HG02759 (cell line): ENCODE data around the gene ARHGAP22.

ENCODE experiments used
- ATAC-seq: cut with Tn5 transposase; IDR thresholded peaks from one replicate; pipeline ENCODE4 v1.9.1; 2021; ENCODE audit warnings: mild to moderate bottlenecking, moderate library complexity; ENCODE audit not compliant: unreplicated experiment

Gene ARHGAP22

DNA sequence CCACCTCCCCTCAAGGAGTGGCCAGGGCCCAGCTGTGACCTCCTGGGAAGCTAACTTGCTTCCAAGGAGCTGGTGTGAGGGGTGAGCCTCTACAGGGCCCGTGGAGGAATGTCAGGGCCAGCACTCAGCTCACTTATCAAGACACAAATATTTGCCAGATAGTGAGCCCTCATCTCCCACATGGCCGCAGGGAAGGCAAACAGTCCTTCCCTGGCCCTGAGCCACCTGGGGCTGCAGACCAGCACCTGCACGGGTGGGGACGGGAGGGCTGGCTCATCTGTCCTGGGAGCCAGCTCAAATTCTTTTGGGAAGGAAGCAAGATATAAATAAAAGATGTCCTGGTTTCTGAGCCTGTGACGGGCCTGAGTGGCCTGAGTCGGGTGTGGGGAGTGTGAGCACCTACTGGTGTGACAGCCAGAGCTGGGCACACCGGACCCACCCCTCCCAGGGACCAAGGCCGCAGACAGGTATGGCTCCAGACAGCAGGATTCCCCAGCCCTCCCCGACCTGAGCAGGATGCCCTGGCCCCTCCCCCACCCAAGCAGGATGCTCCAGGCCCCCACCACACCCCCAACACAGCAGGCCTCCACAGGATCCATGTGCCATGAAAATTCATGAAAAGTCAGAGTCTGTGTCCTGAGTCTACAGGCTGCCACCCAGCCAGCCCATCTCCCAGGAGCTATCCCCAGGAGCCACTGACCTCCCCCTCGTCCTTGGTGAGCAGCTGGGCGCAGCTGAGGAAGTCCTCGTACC is 150.4 kb downstream of the ARHGAP22 start:
- no peak for ATAC-seq

DNA sequence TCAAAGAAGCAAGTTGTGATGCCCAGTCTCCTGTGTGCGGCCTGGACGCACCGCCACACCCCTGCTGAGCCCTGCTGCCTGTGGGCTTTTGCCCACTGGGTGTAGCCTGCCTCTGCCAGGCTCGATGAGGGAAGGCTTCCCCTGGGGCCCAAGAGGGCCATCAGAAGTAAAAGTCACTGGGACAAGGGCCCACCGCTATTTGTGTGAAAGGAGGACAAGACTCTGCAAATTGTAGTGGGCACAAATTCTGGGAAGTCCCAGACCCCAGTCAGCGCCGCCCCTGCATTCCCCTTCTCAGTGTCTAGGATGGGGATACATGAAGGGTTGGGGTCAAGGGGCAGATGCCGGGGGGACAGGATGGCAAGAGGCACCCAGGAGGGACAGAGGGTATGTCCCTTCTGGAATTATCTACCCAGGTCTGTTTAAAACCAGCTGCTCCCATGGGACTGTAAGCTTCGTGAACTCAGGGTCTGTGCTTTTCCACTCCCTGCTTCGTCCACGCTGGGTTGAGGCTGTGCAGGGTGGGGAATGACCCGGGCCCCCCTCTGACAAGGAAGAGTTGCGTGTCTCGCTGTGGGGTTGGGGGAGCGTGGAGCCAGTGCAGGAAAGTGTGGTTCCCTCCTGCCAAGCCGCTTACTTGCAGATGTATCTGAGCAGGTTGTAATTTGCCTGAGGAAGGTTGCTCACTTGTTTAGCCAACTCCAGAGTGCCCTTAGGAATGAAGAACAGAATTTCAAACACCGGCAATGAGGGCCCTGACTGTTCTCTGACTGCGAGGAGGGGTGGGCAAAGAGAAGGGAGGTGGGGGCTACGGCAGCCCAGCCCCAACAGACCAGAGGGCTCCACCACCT is 151.2 kb downstream of the ARHGAP22 start:
- no peak for ATAC-seq

- no peak for ATAC-seq
These were observed 151.9 kb downstream of the ARHGAP22 start for GRCh38 chr10:48452879-48453412.

- ATAC-seq, result no peak
These were observed 152.6 kb downstream of the ARHGAP22 start for GRCh38 chr10:48451969-48452878.

DNA sequence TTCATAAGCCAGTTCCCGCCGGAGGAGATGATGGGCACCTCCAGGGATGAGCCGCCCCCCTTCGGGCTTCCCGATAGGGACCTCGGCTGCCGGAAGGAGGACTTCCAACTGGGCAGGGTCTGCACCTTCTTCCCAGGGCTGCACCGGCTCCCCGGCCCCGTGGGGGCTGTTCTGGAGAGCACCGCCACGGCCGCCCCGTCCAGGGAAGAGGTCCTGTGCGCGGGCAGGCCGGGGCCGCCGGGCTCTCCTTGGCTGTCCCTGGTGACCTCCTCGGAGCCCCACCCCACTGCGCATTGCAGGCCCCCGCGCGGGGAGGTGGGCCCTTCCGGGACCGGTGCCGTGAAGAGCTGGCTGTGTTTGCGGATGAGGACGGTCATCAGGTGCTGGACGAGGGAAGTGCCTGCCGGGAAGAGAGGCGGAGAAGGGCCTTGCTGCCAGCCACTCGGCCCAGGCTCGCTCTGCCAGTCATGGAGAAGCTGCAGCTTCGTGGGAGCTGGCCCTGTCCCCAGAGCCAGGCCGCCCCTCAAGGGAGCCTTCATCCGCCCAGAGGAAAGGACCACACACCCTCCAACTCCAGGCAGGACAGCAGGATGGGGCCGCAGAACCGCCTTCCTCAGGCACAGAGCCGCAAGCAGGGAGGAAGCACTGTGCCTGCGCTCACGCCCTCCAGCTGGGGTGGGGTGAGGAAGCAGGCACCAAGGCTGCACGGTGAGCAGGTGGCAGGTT is 154.0 kb downstream of the ARHGAP22 start:
- no peak for ATAC-seq

- no peak for ATAC-seq
These were observed 154.6 kb downstream of the ARHGAP22 start for GRCh38 chr10:48450233-48450740.

DNA sequence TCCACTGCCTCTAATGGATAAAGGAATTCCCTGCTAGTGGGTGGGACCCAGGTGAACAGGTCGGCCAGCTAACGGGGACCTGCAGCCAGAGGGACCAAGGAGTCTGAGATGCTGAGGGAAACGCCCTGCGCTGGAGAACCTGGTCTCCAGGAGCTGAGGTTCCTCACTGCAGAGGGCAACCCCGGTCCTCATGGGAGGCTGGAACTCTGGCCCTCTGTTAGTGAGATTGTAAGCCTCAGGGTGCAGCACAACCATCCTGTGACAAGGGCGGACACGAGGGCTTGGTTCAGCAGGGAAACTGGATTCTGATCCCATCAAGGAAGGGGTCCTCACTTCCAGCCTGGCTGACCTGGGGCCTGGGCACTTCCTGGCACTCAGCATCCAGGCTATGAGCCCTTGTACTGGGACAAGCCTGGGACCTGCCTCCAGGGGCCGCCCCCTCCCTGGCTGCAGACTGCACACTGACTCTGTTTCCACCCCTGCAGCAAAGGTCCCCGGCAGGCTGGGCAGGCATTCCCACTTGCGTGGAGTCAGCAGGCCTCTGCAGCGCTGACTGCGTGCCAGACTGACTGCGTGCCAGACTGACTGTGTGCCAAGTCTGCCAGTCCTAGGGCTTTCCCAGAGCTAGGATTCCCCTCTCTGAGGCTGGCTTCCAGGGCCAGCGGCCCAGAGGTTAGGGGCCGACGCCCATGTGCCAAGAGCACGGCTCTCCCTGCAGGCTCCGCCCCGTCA is 155.2 kb downstream of the ARHGAP22 start:
- ATAC-seq, result no peak

DNA sequence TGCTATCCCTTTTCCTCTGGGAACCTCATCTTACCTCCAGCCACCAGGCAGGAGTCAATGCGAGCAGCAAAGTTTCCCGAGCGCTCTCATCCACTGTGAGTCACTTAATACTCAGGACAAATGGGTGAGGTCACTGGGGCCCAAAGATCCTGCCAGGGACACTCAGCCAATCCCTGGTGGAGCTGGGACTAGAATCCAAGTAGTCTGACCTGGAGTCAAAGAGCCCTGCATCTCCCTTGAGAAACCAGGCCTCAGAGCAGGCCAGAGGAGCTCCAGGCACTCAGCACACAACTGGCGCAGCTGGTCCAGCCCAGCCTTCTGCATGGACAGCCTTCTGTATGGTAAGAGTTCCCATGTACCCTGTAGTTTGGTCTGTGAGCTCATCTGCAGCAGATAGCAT is 156.1 kb downstream of the ARHGAP22 start:
- no peak for ATAC-seq

- ATAC-seq, result no peak
These were observed 157.3 kb downstream of the ARHGAP22 start for GRCh38 chr10:48447356-48448215.

DNA sequence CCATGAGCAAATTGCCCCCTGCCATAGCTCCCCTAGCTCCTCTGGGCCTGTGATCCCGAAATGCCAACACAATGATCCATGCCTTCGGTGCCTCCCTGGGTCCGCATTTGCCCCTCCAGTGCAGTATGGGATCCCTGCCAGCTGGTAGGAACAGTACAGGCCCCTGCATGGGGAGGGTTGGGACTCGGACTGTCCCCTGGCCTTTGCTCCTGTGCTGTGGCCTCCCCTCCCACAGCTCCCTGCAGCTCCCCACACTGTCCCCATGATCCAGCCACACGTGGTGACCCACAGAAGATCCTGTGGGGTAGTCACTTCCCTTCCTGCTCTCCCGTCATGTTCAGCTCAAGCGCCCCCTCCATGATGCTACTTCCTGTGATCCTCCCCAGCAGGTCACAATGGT is 158.1 kb downstream of the ARHGAP22 start:
- ATAC-seq, result no peak

DNA sequence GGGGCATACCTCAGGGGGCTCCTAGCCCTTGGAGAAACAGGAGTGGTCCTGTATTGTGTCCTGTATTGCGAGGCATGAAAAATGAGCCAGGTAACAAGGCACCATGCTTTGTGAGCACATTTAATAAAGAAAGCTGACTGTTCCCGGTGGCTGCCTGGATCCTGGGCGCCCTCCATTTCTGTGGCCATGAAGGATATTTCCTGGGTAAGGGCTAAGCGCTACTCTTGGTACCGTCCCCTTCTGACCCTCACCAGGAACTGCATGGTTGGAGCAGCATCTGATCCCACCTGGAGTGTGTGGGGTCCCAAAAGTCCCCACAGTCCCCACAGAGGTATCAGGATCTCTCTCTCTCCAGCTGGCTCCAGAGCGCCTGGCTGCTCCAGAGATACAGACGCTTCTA is 158.9 kb downstream of the ARHGAP22 start:
- ATAC-seq, result no peak

DNA sequence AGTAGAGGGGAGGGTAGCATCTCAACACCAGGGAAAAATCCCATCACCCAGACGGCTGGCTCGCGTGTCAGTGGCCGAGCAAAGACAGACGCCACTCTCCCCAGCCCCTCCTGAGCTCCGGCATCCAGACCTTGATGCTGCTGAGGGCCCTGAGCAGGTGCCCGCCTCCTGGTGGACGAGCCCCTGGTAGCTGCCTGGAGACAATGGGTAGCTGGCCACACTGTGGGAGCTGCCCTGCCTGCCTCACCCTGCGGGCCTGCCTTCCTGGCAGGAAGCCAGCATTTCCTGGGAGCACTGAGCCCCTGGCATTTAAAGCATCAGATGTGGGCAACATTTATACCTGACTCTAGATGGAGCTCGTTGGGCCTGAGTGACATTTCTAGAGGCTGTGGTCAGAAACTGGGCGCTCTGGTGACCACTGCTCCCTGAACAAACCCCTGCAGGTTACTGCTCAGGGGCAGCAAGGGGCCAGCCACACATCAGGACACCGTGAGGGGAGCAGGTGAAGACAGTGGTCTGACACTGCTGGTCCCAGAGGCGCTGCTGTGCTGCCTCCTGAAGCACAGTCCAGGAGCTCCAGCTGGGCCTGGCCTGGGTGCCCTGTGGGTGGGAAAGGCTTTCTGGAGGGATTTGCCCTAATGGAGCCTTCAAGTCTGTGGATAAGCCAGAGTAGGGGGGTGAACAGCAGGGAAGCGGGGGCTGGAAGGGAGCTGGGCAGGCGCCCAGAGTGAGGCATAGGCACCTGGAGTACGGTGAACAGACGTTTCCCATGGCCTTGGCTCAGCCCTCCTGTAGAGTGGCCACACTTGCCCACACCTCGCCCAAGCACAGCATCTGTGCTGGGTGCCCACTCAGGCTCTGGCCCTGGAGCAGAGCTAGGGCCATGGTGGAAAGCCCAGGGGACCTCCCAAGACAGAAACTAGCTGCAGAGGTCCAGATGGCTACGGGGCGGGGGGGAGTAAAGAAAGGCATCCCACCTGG is 159.7 kb downstream of the ARHGAP22 start:
- ATAC-seq, result no peak

DNA sequence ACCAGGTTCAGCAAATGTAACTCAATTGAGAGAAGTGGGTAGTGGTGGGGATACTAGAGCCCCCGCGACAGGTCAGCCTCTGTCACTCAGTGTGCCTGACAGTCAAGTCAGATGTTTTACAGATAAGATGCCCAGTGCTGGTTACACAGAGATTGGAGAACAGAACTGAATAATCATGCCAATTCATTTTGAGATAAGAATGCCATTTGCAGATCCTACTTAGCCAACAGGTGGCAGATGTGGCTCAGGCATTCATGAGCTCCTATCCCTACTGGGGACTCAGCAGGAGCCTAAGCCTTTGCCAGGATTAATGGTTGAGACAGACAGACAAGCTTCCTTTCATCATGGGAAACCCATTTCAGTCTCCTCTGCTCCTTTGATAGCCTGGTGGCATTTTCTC is 160.6 kb downstream of the ARHGAP22 start:
- ATAC-seq, result no peak

DNA sequence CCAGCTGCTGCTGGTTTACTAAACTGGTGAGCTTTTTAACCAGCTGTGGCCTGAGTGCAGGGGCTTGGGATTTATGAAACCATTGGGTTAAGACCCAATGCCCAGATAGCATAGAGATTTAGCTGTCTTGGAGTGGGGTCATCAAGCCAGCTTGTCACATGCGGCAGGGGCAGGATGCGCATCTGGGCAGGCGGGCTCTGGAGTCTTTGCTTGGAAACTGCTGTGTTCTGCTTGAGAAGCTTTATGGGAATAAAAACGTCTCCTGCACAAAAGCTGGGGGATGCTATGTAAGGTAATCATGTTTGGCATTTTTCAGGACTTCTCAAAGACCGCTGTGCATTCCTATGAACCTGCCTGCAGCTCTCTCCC is 162.1 kb downstream of the ARHGAP22 start:
- ATAC-seq, result no peak

GRCh38 chr10:48442090-48442808 is 162.6 kb downstream of the ARHGAP22 start:
- ATAC-seq, result no peak

GRCh38 chr10:48440771-48441170 is 164.1 kb downstream of the ARHGAP22 start:
- ATAC-seq, result no peak

- no peak for ATAC-seq
These were observed 165.3 kb downstream of the ARHGAP22 start for GRCh38 chr10:48439581-48440041.
